Measurements from ENCODE around the gene UTRN. TPM values are rescaled to one million over a fixed set of nuclear protein-coding genes. Genes with fewer than 3 reads are reported as not detected.
A peak's percentile ranks its signal among the peaks of the same experiment; 100 is the strongest.

The UTRN gene
- total RNA-seq, 2 donors from 2014 or later: 150 to 188 TPM

DNA sequence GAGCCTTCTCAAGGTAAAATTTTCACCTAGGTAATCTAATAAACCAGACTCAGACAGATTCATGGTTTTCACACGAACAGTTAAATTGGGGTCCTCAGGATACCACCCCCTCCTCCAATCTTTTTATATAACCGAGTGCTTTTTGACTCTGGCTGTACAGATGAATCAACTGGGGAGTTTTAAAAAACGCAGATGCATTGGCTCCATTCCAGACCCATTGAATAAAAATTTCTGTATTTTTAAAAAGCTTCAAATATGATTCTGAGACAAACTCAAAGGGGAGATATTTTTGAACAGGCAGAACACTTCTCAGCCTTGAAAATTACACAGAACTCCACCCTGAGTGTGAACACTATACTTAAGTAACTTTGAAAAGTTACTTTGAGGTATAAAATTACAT is 7.2 kb downstream of the UTRN start:
- intact Hi-C loops (cut with DNase I): no loop called here
- H3K27me3 ChIP-seq (replicated peaks; ENCODE audit: insufficient read depth): no peaks in the 10 kb centered on the region
- WGBS: 76% methylated on average over 3 of the region's 3 CpGs
- H3K4me3 ChIP-seq: no peak overlapping the region
- H3K36me3 ChIP-seq: no peaks in the 10 kb centered on the region
- H3K27ac ChIP-seq: no peak overlapping the region
- no peaks in the 10 kb centered on the region for H3K9me3 ChIP-seq
- TF ChIP-seq, protein P1, sequence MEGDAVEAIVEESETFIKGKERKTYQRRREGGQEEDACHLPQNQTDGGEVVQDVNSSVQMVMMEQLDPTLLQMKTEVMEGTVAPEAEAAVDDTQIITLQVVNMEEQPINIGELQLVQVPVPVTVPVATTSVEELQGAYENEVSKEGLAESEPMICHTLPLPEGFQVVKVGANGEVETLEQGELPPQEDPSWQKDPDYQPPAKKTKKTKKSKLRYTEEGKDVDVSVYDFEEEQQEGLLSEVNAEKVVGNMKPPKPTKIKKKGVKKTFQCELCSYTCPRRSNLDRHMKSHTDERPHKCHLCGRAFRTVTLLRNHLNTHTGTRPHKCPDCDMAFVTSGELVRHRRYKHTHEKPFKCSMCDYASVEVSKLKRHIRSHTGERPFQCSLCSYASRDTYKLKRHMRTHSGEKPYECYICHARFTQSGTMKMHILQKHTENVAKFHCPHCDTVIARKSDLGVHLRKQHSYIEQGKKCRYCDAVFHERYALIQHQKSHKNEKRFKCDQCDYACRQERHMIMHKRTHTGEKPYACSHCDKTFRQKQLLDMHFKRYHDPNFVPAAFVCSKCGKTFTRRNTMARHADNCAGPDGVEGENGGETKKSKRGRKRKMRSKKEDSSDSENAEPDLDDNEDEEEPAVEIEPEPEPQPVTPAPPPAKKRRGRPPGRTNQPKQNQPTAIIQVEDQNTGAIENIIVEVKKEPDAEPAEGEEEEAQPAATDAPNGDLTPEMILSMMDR (IDR thresholded peaks at IDR 0.05): no peak
- TF ChIP-seq POLR2A (IDR thresholded peaks at IDR 0.05): no peak
- TF ChIP-seq POLR2AphosphoS5 (IDR thresholded peaks at IDR 0.05): no peak
- DNase-seq (ENCODE audit: low spot score): no peak
- no peaks in the 10 kb centered on the region for H3K4me1 ChIP-seq (replicated peaks)

DNA sequence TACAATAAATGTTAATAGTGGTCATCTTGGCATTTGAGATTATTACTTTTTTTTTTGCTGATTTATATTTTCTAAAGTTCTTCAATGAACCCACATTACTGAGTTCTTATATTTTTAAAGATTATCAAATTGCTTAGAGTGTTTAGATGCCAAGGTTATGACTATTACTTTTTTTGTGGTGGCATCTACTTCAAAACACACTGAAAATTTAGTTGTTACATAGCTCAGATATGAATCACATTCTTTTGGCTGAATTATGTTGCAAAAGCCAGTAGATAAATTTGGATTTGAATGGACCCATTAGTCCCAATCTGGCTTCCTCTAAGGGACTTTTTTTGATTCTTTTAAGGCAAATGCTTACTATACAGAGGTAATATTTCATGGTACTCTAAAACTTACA is 8.9 kb downstream of the UTRN start:
- H3K36me3 ChIP-seq: no peaks in the 10 kb centered on the region
- no peak overlapping the region for H3K4me3 ChIP-seq
- H3K27ac ChIP-seq: no peak overlapping the region
- H3K9me3 ChIP-seq: no peaks in the 10 kb centered on the region
- H3K4me1 ChIP-seq (replicated peaks): no peaks in the 10 kb centered on the region
- DNase-seq (ENCODE audit: low spot score): no peak
- TF ChIP-seq POLR2AphosphoS5 (IDR thresholded peaks at IDR 0.05): no peak
- no peak for TF ChIP-seq POLR2A (IDR thresholded peaks at IDR 0.05)
- TF ChIP-seq, protein P1 (IDR thresholded peaks at IDR 0.05): no peak
- H3K27me3 ChIP-seq (replicated peaks; ENCODE audit: insufficient read depth): no peaks in the 10 kb centered on the region
- intact Hi-C loops (cut with DNase I): no loop called here

DNA sequence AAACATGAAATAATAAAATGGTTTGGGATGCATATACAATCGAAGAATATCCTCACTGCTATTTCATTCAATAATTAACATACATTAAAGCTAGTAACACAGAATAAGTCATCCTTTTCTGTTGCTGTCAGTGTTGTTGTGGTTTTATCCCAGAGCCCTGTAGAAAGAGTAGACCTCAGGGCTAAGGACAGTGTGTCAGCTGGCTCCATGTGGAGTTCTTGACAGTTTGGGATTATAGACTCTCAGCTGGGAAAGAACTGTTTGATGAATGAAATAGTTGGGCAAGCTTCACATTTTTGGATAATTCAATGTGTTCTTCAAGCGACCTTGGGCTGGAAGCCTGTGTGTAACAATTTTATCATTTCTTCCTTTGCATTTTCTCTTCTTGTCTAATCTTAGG is 10.1 kb downstream of the UTRN start:
- no peak overlapping the region for H3K4me3 ChIP-seq
- no peaks in the 10 kb centered on the region for H3K27me3 ChIP-seq (replicated peaks; ENCODE audit: insufficient read depth)
- H3K36me3 ChIP-seq: no peaks in the 10 kb centered on the region
- DNase-seq (ENCODE audit: low spot score): no peak
- H3K4me1 ChIP-seq (replicated peaks): no peaks in the 10 kb centered on the region
- intact Hi-C loops (cut with DNase I): loop anchor here (5.0 kb wide), 1 partner anchor 42 kb away; no protein-coding TSS in a partner anchor
- H3K9me3 ChIP-seq: no peaks in the 10 kb centered on the region
- WGBS: 94% methylated on average over 2 of the region's 2 CpGs
- no peak for TF ChIP-seq POLR2AphosphoS5 (IDR thresholded peaks at IDR 0.05)
- TF ChIP-seq POLR2A (IDR thresholded peaks at IDR 0.05): no peak
- TF ChIP-seq, protein P1 (IDR thresholded peaks at IDR 0.05): no peak
- H3K27ac ChIP-seq: no peak overlapping the region

DNA sequence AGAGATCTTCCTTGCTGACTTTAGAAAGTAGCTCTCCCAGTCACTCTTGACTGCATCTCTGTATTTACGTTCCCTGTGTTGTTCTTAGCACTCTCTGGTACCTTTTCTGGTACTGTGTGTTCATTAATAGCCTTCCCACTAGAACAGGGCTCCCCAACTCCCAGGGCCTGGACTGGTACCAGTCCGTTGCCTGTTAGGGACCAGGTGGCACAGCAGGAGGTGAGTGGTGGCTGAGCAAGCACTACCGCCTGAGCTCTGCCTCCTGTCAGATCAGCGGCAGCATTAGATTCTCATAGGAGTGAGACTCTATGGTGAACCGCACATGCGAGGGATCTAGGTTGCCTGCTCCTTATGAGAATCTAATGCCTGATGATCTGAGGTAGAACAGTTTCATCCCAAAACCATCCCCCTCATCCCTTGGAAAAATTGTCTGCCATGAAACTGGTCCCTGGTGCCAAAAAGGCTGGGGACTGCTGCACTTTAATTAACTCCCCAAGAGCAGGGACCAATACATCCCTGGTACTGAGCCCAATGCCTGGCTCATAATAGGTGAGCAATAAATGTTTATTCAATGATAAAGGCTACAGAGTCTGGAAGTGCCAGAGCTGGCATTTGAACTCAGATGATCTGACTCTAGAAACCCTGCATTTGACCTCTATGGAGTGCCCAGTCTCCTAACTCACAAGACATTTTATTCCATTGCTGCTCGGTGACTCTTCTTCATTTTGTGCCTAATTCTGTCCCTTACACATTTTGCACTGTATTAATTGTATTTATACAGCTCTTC is 11.0 kb downstream of the UTRN start:
- TF ChIP-seq, protein P1 (IDR thresholded peaks at IDR 0.05): no peak
- no peaks in the 10 kb centered on the region for H3K4me1 ChIP-seq (replicated peaks)
- no peaks in the 10 kb centered on the region for H3K27me3 ChIP-seq (replicated peaks; ENCODE audit: insufficient read depth)
- WGBS: 96% methylated on average over 7 of the region's 7 CpGs
- H3K4me3 ChIP-seq: no peak overlapping the region
- intact Hi-C loops (cut with DNase I): loop anchor here (5.0 kb wide), 1 partner anchor 41 kb away; no protein-coding TSS in a partner anchor
- peak overlapping the region; percentile 47 to 64 for H3K27ac ChIP-seq
- no peak for DNase-seq (ENCODE audit: low spot score)
- no peaks in the 10 kb centered on the region for H3K36me3 ChIP-seq
- H3K9me3 ChIP-seq: no peaks in the 10 kb centered on the region

DNA sequence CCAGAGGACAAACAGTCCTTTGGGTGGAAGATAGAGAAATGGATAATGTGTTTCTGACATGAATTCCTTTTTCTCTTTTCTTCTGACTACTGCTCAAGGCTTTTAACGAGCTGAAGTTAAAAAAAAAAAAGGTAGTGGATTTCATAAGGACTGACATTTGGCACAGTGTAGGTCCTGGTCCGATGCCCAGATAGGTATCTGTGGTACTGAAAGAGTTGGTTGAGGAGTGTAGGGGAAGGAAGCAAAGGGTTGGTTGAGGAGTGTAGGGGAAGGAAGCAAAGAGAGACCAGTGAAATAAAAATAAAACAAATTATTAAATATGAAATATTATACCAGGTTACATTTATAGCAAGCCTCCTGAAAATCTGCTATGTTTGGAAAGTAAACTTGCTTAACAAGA is 11.8 kb downstream of the UTRN start:
- Histone ChIP-seq H3K27ac (peak overlapping the region; percentile 47 to 64), H3K4me3 (no peak overlapping the region), H3K27me3 (replicated peaks; ENCODE audit: insufficient read depth) (no peaks in the 10 kb centered on the region), H3K9me3 (no peaks in the 10 kb centered on the region), H3K36me3 (no peaks in the 10 kb centered on the region), H3K4me1 (replicated peaks) (no peaks in the 10 kb centered on the region)
- peak; percentile 81 for DNase-seq (ENCODE audit: low spot score)
- intact Hi-C loops (cut with DNase I): loop anchor here (5.0 kb wide), 1 partner anchor 40 kb away; no protein-coding TSS in a partner anchor
- WGBS: 0% methylated on average over 2 of the region's 2 CpGs
- no peak for TF ChIP-seq POLR2A (IDR thresholded peaks at IDR 0.05)
- TF ChIP-seq, protein P1 (IDR thresholded peaks at IDR 0.05): no peak
- peak; percentile 67 for TF ChIP-seq POLR2AphosphoS5 (IDR thresholded peaks at IDR 0.05)
